PC-3 (cell line): ENCODE data around the gene ACAP1. TPM values are rescaled to one million over a fixed set of nuclear protein-coding genes. Genes with fewer than 3 reads are reported as not detected.

ENCODE experiments used
- ATAC-seq: fragments of 200-7000 bp; cut with Tn5 transposase; 2 replicates; pipeline ENCODE4 v1.9.1; 2020; ENCODE audit warnings: mild to moderate bottlenecking, moderate library complexity
- BruUV-seq: library from RNA; stranded (reverse); fragments of 400-500 nt; replicated peaks from 2 replicates; lab custom pipeline; 2021; lab: Mats Ljungman, UMichigan
- CTCF ChIA-PET: fragments of 300-600 bp; sonication (Branson Sonifier 250); formaldehyde crosslinking; loops from one replicate; lab custom pipeline; 2022; ENCODE audit warnings: antibody characterized with exemption; lab: Charles Lee
- POLR2A ChIA-PET: fragments of 300-600 bp; sonication (Branson Sonifier 250); formaldehyde crosslinking; loops from one replicate; lab custom pipeline; 2022; ENCODE audit warnings: antibody characterized with exemption; ENCODE audit not compliant: unreplicated experiment; lab: Charles Lee
- DNase-seq: peaks from one replicate; pipeline ENCODE4 v3.0.0-alpha.2; 2015
- H2AFZ ChIP-seq: fragments of 300-600 bp; sonication (generic); 2 replicates; pipeline ENCODE4 v1.6.0; 2016; ENCODE audit warnings: antibody characterized with exemption, low read length
- H3F3A ChIP-seq: fragments of 300-600 bp; sonication (generic); one replicate; pipeline ENCODE4 v1.6.0; 2017; ENCODE audit warnings: antibody characterized with exemption, low read length, control low read depth, mild to moderate bottlenecking; ENCODE audit not compliant: unreplicated experiment
- H3K27ac ChIP-seq: fragments of 300-600 bp; sonication (generic); 2 replicates; pipeline ENCODE4 v1.5.1; 2016; ENCODE audit warnings: mild to moderate bottlenecking, low read length
- H3K27me3 ChIP-seq: fragments of 300-600 bp; sonication (generic); 2 replicates; pipeline ENCODE4 v1.6.1; 2016; ENCODE audit warnings: low read length, mixed read lengths
- H3K36me3 ChIP-seq: fragments of 300-600 bp; sonication (generic); 2 replicates; pipeline ENCODE4 v1.6.1; 2016; ENCODE audit warnings: low read depth, mixed run types, low read length, mixed read lengths
- H3K4me1 ChIP-seq: fragments of 300-600 bp; sonication (generic); 2 replicates; pipeline ENCODE4 v1.5.1; 2016; ENCODE audit warnings: low read length; ENCODE audit not compliant: insufficient read depth
- H3K4me2 ChIP-seq: fragments of 300-600 bp; sonication (generic); 2 replicates; pipeline ENCODE4 v1.6.0; 2016; ENCODE audit warnings: low read length
- H3K4me3 ChIP-seq: fragments of 300-600 bp; sonication (generic); 2 replicates; pipeline ENCODE4 v1.5.1; 2016; ENCODE audit warnings: mild to moderate bottlenecking, low read length, mixed read lengths
- H3K79me2 ChIP-seq: fragments of 300-600 bp; sonication (generic); 2 replicates; pipeline ENCODE4 v1.6.1; 2017; ENCODE audit warnings: low read length, mixed read lengths
- H3K9ac ChIP-seq: fragments of 300-600 bp; sonication (generic); 2 replicates; pipeline ENCODE4 v1.6.0; 2016; ENCODE audit warnings: mild to moderate bottlenecking, low read length
- H3K9me2 ChIP-seq: fragments of 300-600 bp; sonication (generic); replicated peaks from 2 replicates; pipeline ENCODE4 v1.6.1; 2016; ENCODE audit warnings: mixed run types, low read length, mixed read lengths
- H3K9me3 ChIP-seq: fragments of 300-600 bp; sonication (generic); 2 replicates; pipeline ENCODE4 v1.6.1; 2016; ENCODE audit warnings: low read length, mixed read lengths
- H4K20me1 ChIP-seq: fragments of 300-600 bp; sonication (generic); 2 replicates; pipeline ENCODE4 v1.6.1; 2016; ENCODE audit warnings: low read length, mixed read lengths
- CTCF ChIP-seq: fragments of 300-600 bp; sonication (generic); conservative IDR thresholded peaks from 2 replicates; pipeline ENCODE4 v1.5.1; 2017; ENCODE audit warnings: antibody characterized with exemption, low read depth, mild to moderate bottlenecking, low read length
- EZH2 ChIP-seq: fragments of 300-600 bp; sonication (generic); IDR thresholded peaks from one replicate; pipeline ENCODE4 v1.6.1; 2017; ENCODE audit warnings: antibody characterized with exemption, mild to moderate bottlenecking, low read length; ENCODE audit not compliant: unreplicated experiment
- EZH2phosphoT487 ChIP-seq: fragments of 300-600 bp; sonication (generic); IDR thresholded peaks from 2 replicates; pipeline ENCODE4 v1.6.1; 2018; ENCODE audit warnings: mild to moderate bottlenecking, antibody characterized with exemption, low read length, borderline replicate concordance
- intact Hi-C: fragments of 100-400 bp; cut with micrococcal nuclease; formaldehyde crosslinking; loops from 2 replicates; pipeline ENCODE4 v1.9.0; 2023
- total RNA-seq: library from RNA; depleted of rRNA; stranded (reverse); fragments of >200 nt; gene quantifications from 2 replicates; pipeline ENCODE4 v1.2.3, GENCODE V29; 2014

The ACAP1 gene
- total RNA-seq, 1 experiment from 2014 or later: not detected

GRCh38 chr17:7382901-7383300, 46.6 kb downstream of the ACAP1 start:
- BruUV-seq: no TSS peak
- CTCF ChIA-PET: interaction anchor here (0.9 kb wide), 1 partner anchor 177 kb away, joined by 3 read pairs; no protein-coding TSS in a partner anchor

GRCh38 chr17:7383371-7383741, 47.0 kb downstream of the ACAP1 start:
- CTCF ChIA-PET: no interaction called here
- POLR2A ChIA-PET: no interaction called here
- Histone ChIP-seq H3K9me3 (no peaks in the 10 kb centered on the region), H3K4me2 (no peak overlapping the region), H4K20me1 (no peaks in the 10 kb centered on the region), H3K27ac (no peak overlapping the region), H3K27me3 (no peaks in the 10 kb centered on the region), H2AFZ (no peak overlapping the region), H3K36me3 (no peaks in the 10 kb centered on the region), H3K4me3 (no peak overlapping the region), H3F3A (no peaks in the 10 kb centered on the region), H3K9me2 (no peaks in the 10 kb centered on the region), H3K4me1 (peaks cover 6% of the 10 kb centered on the region; the same call in 1 of the 2 replicates), H3K9ac (no peak overlapping the region), H3K79me2 (peaks cover 4% of the 10 kb centered on the region; the same call in 1 of the 2 replicates)
- ATAC-seq (no peak), DNase-seq (no peak)
- TF ChIP-seq EZH2 (no peak), CTCF (no peak), EZH2phosphoT487 (no peak)
- intact Hi-C loops: no loop called here
- no TSS peak for BruUV-seq

More at GRCh38 chr17:7382901-7383300, 46.6 kb downstream of the ACAP1 start:
- Histone ChIP-seq H3K9me2 (no peaks in the 10 kb centered on the region), H3K4me2 (no peak overlapping the region), H2AFZ (no peak overlapping the region), H3K27me3 (no peaks in the 10 kb centered on the region), H3K36me3 (no peaks in the 10 kb centered on the region), H3K4me3 (no peak overlapping the region), H3K27ac (no peak overlapping the region), H3K4me1 (peaks cover 6% of the 10 kb centered on the region; the same call in 1 of the 2 replicates), H3K9me3 (no peaks in the 10 kb centered on the region), H3K79me2 (peaks cover 4% of the 10 kb centered on the region; the same call in 1 of the 2 replicates), H3K9ac (no peak overlapping the region), H3F3A (no peaks in the 10 kb centered on the region), H4K20me1 (no peaks in the 10 kb centered on the region)
- ATAC-seq (no peak), DNase-seq (no peak)
- intact Hi-C loops: no loop called here
- POLR2A ChIA-PET: no interaction called here
- TF ChIP-seq EZH2 (no peak), EZH2phosphoT487 (no peak), CTCF (no peak)

- Histone ChIP-seq H3K4me3 (no peak overlapping the region), H3K36me3 (no peaks in the 10 kb centered on the region), H3K9ac (no peak overlapping the region), H3K4me1 (peaks cover 6% of the 10 kb centered on the region; the same call in 1 of the 2 replicates), H4K20me1 (no peaks in the 10 kb centered on the region), H3K79me2 (peaks cover 4% of the 10 kb centered on the region; the same call in 1 of the 2 replicates), H3K4me2 (no peak overlapping the region), H3K27me3 (no peaks in the 10 kb centered on the region), H3K9me3 (no peaks in the 10 kb centered on the region), H3K9me2 (no peaks in the 10 kb centered on the region), H2AFZ (no peak overlapping the region), H3F3A (no peaks in the 10 kb centered on the region), H3K27ac (no peak overlapping the region)
- POLR2A ChIA-PET: no interaction called here
- CTCF ChIA-PET: no interaction called here
- BruUV-seq: no TSS peak
- no peak for TF ChIP-seq EZH2
- intact Hi-C loops: no loop called here
- no peak for ATAC-seq
- DNase-seq: no peak
Measured at GRCh38 chr17:7383742-7384488, 47.6 kb downstream of the ACAP1 start.
